GM19328 (cell line): ENCODE results near the gene CRYZL1.
"Not testable (repeated sequence)": the region's sequence is repeated elsewhere in the genome, so short reads cannot be mapped to it uniquely, and the experiment has no call there.

Experiments
- ATAC-seq: cut with Tn5 transposase; IDR thresholded peaks from one replicate; pipeline ENCODE4 v1.9.1; 2021; ENCODE audit warnings: mild to moderate bottlenecking, moderate library complexity; ENCODE audit not compliant: unreplicated experiment

CRYZL1 gene

DNA sequence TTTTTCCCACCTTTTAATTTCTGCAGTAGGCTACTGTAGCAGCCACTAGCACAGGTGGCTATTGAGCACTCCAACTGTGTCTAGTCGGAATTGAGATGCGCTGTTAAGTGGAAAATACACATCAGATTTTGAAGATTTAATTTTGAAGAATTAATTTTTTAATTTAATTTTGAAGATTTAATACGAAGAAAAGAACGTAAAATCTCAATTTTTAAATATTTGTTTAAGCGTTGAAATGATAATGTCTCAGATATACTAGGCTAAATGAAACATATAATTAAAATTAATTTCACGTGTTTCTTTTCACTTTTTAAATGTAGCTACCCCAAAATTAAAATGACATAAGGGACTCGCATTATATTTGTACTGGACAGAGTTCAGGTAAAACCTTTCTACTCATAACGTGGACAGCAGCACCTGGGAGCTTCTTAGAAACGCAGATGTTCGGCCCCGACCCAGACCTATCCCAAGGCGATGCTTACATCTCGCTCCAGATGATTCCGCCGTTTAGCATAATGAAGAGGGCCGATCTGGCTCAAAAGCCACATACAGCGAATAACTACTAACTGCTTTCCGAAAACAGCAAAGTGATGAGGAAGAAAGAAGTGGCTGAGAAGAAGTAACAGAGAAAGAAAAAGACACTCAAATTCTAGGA, 717 bp downstream of the CRYZL1 start:
- ATAC-seq = no peak

DNA sequence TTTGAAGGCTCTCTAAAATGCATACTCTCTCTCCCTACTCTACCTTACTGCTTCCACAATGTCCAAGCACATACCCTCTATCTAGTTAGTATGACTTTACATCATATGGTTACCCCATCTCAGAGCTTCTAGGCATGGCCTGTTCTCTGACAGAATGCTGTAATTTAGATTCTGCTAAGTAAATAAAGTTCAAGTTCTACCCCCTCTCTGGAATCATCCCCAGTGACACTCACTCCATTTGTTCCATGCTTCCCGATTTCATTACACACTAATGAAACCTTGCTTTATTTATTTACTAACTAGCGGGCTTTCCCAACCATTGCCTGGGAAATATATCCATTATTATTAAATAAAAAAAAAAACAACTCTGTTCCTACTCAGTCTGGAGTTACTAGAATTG, 7.3 kb downstream of the CRYZL1 start:
- no peak for ATAC-seq

DNA sequence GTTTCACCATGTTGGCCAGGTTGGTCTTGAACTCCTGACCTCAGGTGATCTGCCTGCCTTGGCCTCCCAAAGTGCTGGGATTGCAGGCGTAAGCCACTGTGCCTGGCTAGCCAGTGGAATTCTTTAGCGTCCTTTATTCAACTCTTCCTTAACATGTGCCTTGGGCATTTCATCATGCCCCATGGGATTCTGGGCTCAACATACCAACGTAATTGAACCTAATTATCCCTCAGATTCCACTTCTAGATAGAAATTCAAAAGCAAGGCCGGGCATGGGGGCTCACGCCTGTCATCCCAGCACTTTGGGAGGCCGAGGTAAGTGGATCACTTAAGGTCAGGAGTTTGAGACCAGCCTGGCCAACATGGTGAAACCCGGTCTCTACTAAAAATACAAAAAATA, 15.4 kb downstream of the CRYZL1 start:
- ATAC-seq = not testable (repeated sequence)

DNA sequence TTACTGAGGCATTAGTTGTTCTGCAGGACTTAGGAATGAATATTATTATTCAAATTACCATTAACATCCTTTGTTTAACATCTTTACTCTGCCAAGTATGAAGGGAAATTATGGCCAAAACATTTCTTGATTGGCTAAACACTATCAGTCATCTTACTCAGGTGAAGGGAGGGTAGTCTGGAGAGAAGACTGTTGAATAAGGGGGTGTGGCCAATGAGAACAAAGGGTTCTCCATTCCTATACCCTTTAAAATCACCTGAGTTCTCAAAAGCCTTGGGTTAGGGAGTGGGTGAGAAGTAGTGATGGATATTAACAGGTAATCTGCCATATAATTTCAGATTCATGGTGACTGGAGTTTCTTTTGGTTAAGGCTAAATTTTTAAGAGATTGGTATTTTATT, 19.3 kb downstream of the CRYZL1 start:
- ATAC-seq = no peak

DNA sequence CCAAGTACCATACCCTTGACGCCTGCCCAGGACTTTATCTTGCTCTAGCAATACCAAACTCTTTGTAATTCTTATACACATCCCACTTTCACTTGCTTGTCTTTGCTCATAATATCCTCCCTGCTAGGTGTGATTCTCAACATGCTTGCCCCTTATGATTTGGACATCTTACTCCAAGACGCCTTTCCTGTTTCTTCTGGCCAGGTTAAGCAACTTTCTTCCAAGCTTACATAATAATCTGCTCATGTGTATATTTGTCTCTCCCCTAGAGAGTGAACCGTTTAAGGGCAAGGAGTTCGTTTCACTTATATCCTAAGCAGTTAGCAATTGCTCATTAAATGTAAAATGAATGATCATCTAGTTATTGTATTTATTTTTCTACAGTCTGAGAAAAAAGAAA, 21.8 kb downstream of the CRYZL1 start:
- ATAC-seq = no peak

DNA sequence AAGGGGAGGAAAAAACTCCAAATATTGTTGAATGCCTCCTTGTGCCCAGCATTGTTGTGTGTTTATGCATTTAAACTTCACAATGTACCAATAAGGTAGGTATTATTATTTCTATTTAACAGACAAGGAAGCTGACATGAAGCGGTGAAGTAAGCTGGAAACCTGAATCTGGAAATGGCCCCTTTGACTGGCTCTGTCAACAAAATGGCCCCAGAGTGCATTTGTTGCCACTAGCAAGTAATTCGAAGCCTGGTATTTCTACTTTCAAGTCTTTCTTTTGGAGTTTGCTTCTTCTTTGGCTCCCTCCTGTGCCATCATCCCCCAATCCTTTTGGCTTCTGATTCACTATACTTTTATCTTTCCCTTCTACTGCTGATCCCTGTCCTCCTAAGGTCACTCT, 23.1 kb downstream of the CRYZL1 start:
- no peak for ATAC-seq

DNA sequence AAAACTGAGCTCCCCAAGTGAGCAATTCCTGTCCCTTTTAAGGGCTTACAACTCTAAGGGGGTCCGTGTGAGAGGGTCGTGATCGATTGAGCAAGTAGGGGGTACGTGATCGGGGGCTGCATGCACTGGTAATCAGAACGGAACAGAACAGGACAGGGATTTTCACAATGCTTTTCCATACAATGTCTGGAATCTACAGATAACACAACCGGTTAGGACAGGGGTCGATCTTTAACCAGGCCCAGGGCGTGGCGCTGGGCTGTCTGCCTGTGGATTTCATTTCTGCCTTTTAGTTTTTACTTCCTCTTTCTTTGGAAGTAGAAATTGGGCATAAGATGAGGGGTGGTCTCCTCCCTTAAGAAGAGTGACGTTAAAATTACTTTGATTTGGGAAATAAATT, 24.0 kb downstream of the CRYZL1 start:
- ATAC-seq = not testable (repeated sequence)

DNA sequence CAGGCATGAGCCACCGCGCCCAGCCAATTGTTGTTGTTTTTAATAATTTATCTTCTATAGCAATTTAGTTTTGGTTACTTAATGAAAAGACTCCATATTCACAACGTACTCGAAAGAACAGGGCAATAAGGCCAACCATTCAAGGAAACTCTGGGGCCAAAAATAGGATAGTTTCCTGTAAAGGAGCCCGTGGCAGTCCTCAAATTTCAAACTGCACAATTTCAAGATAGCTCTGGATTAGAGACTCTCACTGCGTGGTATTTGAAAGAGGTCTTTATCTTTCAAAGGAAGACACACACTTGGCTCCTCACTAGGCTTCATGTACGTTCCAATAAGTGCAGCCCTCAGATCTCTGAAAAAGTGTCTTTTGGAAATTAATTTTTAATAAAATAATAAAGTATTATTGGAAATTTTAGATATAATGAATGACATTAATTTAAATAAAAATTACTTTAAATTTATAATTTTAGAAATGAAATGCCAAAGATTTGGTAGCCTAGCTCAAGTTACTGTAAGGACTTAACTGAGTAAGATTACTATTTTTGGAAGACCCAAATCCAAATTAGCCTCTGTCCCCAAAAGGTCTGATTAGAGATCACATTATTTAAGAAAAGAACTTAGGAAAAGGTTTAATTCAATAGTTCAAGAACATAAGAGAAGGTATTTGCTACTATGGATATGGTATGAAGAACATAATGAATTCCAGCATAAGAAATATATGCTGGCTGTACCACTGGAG, 30.4 kb downstream of the CRYZL1 start:
- ATAC-seq = no peak

DNA sequence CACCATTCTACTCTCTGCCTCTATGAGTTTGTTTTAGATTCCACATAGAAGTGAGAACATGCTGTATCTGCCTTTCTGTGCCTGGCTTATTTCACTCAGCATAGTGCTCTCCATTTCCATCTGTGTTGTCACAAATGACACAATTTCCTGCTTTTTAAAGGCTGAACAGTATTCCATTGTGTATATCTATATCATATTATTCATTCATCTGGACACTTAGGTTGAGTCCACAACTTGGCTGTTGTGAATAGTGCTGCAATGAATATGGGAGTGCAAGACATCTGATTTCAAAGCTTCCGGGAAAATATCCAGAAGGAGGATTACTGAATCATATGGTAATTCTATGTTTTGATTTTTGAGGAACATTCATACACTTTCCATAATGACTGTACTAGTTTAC, 33.0 kb downstream of the CRYZL1 start:
- no peak for ATAC-seq

DNA sequence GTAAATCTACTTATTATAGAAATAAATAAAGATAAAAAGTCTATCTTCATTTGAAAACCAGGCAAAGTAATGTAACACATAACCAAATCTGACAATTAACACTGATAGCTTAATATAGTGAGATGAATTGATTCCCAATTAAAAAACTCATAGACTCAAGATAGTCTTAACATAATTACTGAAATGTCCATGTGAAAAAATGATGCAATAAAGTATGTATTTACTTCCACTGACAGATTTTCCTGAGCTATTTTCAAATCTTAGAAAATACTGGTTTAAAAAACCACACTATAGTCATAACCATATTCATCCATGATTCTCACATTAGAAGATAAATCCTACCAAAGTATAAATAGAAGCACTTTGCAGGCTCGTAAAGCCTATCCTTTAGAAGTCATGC, 43.5 kb downstream of the CRYZL1 start:
- ATAC-seq = no peak

DNA sequence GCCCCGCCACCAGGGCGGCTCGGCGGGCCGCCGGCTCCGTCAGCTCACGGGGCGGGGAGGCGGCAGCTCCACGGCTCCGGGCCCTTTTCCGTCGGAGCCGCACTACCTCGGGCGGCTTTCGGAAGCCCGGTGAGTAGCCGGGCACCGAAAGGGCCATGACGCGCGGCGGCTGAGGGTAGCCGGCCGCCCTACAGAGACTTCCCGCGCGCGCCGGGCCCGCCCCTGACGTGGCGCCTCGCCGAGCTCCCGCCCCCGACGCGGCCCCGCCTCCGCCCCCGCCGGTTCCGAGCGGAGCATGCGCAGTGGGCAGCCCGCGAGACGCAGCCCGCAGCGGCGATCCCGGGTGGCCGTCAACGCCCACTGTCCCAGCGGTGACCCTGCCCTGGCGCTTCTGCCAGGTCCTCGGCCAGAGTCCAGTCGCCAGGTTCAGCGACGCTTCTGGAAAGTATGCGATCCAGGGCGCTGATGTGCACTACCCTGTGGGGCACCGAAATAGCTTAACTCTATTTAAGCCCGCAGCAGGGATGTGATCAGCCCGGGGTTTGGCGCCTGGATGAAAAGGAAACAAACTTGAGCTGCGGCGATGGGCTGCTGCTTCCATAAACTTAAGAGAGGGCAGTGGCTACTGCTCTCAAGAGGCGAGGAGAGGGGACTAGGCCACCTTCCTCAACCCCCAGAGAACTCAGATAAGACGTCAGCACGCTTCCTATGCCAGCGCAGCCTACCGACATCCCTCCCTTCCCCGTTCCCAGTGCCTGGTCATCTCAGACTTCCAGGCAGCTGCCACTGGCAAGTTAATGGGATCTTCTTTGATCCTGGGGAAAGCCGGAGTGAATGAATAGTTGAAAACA, 52.8 kb downstream of the CRYZL1 start, which contains the start of gene DONSON:
Gene DONSON (minus strand): TSS at position 200 of the 851 bp plus-strand sequence. CDS start 43 bp downstream, at position 157.
- ATAC-seq = peak; percentile 89

DNA sequence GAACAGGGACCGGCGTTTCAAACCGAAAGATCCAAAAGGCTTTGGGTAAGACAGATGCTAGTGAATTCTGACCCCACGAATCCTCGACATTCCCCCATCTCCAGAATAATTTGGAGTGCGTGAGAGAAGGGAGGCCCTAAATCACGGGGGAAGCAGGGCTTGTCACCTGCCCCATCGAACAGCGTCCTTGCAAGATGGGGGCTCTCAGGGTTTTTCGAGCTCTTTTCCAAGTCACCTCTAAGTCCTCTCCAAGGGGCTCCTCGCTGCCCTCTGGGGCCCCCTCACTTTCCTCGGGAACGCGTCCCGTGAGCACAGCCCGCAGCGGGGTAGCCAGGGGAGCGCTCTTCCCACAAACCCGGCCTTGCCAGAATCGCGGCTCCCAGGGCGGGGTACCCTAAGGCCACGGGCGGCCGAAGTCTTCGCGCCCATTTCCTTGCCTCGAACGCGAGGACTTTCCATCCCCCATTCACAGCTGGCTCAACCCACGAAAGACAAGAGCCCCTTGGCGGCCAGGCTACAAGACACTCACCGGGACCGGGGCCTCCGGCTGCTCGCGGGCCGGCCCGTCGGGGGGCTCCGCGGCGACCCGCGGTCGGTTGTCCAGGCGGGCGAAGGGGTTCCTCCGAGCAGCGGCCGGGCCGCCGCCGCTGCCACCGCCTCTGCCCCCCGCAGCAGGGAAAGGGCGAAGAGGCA, 53.6 kb downstream of the CRYZL1 start:
- ATAC-seq = peak; percentile 34

DNA sequence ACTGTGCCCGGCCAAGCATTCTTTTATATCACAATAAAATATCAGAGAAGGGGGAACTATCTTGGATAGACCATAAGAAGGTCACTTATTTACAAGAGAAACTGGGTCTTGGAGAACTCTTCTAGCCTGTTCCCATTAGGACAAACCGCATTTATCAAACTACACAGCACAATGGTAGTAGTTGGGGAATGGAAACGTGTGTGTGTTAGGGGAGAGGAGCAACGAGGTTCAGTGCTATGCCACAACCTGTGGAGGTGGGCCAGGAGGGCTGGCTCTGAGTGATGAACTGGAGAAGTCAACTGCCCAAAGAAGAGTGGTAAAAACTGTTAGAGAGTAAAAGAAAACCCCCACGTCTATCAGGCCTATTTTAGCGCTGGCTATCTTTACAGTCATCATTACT, 54.6 kb downstream of the CRYZL1 start:
- ATAC-seq = no peak

DNA sequence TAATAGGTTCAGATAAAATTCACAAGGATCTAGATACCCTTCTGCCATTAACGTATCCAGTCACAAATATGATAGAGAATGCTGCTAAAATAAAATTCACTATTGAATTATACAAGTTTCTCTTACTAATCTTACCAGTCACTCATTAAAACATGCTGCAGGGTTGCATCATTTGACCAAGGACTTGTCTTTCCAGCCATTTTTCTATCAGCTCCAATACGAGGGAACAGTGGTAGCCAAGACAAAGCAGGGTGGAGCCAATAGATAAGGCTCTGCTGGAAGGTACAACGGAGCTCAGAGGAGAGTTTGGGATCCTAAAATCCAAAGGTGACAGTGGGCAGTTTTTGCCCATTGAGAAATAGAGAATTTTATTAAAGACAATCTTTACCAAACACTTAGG, 57.1 kb downstream of the CRYZL1 start:
- ATAC-seq = no peak

DNA sequence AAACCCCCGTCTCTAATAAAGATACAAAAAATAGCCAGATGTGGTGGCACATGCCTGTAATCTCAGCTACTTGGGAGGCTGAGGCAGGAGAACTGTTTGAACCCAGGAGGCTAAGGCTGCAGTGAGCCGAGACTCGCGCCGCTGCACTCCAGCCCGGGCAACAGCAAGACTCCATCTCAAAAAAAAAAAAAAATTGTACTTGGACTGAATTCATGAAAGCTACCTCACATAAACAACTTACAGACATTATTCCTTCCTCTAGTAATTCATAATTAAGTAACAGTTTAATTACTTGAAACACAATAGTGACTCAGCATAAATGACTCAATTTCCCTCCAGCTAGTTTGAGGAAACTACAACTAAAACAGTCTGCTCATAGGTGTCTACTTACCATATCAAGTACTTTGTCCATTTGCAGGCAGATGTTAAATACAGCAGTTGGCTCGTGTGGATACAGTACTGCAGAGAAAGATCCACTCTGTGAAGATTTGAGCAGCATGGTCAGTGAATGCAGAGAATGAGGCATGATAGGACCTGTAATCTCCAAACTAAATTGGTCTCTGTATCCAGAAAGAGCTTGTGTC, 62.5 kb downstream of the CRYZL1 start:
- ATAC-seq = no peak

DNA sequence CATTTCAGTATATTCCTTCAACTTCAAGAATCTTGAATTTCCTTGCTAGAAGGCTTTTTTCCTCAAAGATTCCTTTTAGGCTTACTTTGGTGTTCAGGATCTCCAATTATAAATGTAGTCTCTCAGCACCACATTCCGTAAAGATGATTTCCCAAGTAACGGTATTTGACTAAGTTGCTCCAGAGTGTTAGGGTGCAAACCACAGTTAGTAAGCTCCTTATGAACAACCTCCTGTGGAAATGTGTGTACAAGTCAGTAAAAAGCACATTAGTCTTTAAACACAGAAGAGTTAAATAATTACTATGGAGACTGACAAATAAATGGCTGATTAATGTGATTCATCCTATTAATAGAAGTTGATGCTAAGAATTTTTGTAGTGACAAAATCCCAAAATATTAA, 63.3 kb downstream of the CRYZL1 start:
- ATAC-seq = no peak

DNA sequence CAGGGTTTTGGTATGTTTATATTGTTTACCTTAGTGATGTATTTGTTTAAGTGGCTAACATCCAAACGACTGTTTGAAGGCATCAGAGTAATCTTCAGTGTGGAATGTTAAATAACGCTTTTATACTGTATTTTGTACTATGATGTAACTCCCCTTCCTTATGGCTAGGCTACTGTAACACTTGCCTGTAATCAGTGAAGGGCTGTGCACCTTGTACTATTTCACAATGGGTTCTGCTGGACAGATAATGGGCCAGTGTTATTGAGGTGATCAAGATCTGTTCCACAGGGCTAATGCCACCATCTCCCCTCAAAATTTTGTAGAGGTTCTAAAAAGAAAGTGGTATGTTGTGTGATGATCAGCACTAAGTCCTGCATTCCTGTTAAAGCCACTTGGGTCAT, 64.8 kb downstream of the CRYZL1 start:
- ATAC-seq = not testable (repeated sequence)

DNA sequence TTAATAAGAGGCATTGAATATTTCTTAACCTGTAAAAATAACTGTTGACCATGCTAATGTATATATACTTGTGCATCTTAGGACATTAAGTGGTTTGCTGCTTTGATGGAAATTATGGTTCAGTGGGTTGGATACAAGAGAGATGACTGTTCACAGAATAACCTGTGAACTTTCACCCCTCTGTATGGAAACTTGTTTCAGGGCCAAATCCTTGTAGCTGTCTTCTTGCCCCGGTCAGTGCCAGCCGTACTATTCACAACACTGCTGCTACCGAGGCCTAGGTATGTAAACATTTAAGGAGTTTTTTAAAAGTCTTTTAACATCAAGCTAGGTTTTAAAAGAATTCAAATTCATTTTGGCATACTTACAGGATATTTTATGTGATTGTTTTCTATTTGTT, 69.2 kb downstream of the CRYZL1 start:
- ATAC-seq = no peak

DNA sequence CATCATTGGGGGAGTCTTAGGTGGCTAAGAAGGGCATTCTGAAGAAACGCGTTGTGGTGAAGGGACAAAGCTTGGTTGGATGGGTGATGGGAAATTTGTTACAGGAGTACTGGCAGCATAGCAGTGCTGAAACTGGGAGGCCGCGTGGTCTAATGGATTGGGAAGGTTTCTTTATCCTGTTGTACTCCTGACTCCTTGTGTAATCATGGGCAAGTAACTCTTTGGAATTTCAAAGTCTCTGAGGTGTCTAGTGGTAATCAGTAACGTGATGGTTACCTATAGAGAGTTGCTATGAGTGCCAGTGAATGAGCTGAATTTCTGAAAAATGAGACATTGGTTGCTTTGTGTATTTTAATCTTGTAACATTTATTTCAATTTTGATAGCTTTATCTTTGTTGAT, 71.5 kb downstream of the CRYZL1 start:
- ATAC-seq = no peak

DNA sequence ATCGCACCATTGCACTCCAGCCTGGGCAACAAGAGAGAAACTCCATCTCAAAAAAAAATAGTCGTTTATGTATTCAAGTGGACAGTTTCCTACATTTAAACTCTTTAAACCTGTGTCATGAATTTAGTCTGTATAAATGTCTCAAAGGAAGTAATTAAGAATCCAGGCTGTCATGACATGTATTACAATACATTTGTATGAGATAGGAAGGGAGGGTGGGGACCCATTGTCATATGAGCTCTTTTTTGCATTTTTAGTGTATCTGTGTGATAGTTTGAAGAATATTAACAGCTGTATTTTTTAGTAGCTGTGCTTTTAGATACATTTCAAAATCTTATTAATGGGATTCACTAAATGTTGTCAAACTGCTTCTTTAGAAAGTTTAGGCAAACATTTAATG, 73.1 kb downstream of the CRYZL1 start:
- no peak for ATAC-seq

DNA sequence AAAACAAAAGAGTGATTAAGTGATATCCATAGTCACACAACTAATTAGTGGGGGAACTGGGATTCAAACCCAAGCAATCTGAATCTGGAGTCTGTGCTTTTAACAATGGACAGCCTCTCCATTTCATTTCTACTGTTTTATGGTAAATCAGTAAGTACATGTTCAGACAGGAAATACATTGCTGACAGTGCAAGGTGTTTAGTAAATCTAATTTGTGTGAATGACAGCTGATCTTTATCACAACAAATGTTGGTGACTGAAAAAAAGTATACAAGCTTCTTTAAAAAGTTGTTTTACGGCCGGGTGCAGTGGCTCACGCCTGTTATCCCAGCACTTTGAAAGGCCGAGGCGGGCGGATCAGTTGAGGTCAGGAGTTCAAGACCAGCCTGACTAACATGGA, 73.6 kb downstream of the CRYZL1 start:
- no peak for ATAC-seq
